Gastroesophageal sphincter (tissue), 4 donors: ENCODE results near the gene COMP. TPM values are rescaled to one million over a fixed set of nuclear protein-coding genes. Genes with fewer than 3 reads are reported as not detected.

Experiments used
- ATAC-seq: fragments of 150-250 bp; one replicate; pipeline ENCODE4 v1.9.1; 2016; ENCODE audit warnings: mild to moderate bottlenecking, moderate library complexity
- H3K27ac ChIP-seq, 4 donors: fragments of 200-600 bp; sonication (generic) in 3 of 4; 1 replicate in 3 of 4; 2 replicates in 1 of 4; pipeline ENCODE4 v1.5.1; 2016 to 2019
- H3K27me3 ChIP-seq: fragments of 200-600 bp; sonication (generic); one replicate; pipeline ENCODE4 v1.5.1; 2019
- H3K36me3 ChIP-seq, 2 donors: fragments of 200-600 bp; sonication (generic); one replicate each; pipeline ENCODE4 v1.5.1; 2019; ENCODE audit warnings: control low read depth in 1 of 2
- H3K4me1 ChIP-seq, 3 donors: fragments of 200-600 bp; sonication (generic); 1 replicate in 2 of 3; 2 replicates in 1 of 3; pipeline ENCODE4 v1.5.1; 2016 to 2019; ENCODE audit warnings: control low read depth in 2 of 3
- H3K4me3 ChIP-seq, 2 donors: fragments of 200-600 bp; sonication (generic); one replicate each; pipeline ENCODE4 v1.5.1; 2019; ENCODE audit warnings: mild to moderate bottlenecking in 1 of 2, moderate library complexity in 1 of 2
- H3K9me3 ChIP-seq, 3 donors: fragments of 200-600 bp; sonication (generic); one replicate each; pipeline ENCODE4 v1.5.1; 2017 to 2019; ENCODE audit warnings: control low read depth in 2 of 3
- CTCF ChIP-seq, 4 experiments: fragments of 200-600 bp in 2 of 4; fragments of 450-650 bp in 2 of 4; sonication (generic) in 1 of 4; IDR thresholded peaks; one replicate each; pipeline ENCODE4 v1.5.1; 2017 to 2019; ENCODE audit warnings: antibody characterized with exemption in 4 of 4, mild to moderate bottlenecking in 2 of 4, moderate library complexity in 2 of 4
- EP300 ChIP-seq: sonication (generic); formaldehyde crosslinking; IDR thresholded peaks from one replicate; pipeline ENCODE4 v1.6.1; 2017; ENCODE audit warnings: antibody characterized with exemption, mild to moderate bottlenecking
- POLR2A ChIP-seq, 2 donors: fragments of 450-650 bp; IDR thresholded peaks; one replicate each; pipeline ENCODE4 v1.6.1; 2017; ENCODE audit warnings: antibody characterized with exemption in 2 of 2, mild to moderate bottlenecking in 2 of 2, moderate library complexity in 1 of 2
- POLR2AphosphoS5 ChIP-seq: sonication (generic); formaldehyde crosslinking; IDR thresholded peaks from one replicate; pipeline ENCODE4 v1.6.1; 2017; ENCODE audit warnings: antibody characterized with exemption
- WGBS, 2 donors: methylation state at CpG; one replicate each; pipeline ENCODE4 v1.1.5; 2018; ENCODE audit warnings: low coverage in 1 of 2; 5-methylcytosine and 5-hydroxymethylcytosine counted together
- total RNA-seq, 4 donors: library from RNA; depleted of rRNA; stranded (reverse); fragments of >200 nt; gene quantifications; one replicate each; pipeline ENCODE4 v1.1.0, GENCODE V29; 2016

Gene COMP
- 1 to 10 TPM in 1 of 4 donors, under 1 TPM in 3; 0.40 to 4.4 (median 0.50) TPM for total RNA-seq

GRCh38 chr19:18790566-18791314, at the start of gene COMP:
Gene COMP (minus strand): TSS chr19:18791305. CDS start chr19:18791269, 36 bp downstream.
- peak within 1 kb of the TSS in 1 of 2 donors; percentile 43 for H3K4me3 ChIP-seq
- peaks cover 98% of the 10 kb centered on the region for H3K27me3 ChIP-seq

GRCh38 chr19:18840288-18841267, 49.5 kb upstream of the COMP start:
- TF ChIP-seq CTCF (IDR thresholded peaks at IDR 0.05) (no peak), EP300 (no peak), POLR2A (IDR thresholded peaks at IDR 0.05) (no peak), POLR2AphosphoS5 (no peak)
- Histone ChIP-seq H3K27ac (no peak overlapping the region), H3K9me3 (no peaks in the 10 kb centered on the region), H3K4me3 (no peak overlapping the region), H3K4me1 (peaks cover 0 to 100% (median 48%) of the 10 kb centered on the region in 3 donors), H3K36me3 (peaks cover 0 to 6% of the 10 kb centered on the region in 2 donors), H3K27me3 (no peaks in the 10 kb centered on the region)
- WGBS, 2 donors: 60 to 72% methylated on average over 1 to 7 of the region's 26 CpGs
- ATAC-seq: no peak

More at GRCh38 chr19:18790566-18791314, at the start of gene COMP:
- no peak within 1 kb of the TSS for H3K27ac ChIP-seq
- H3K4me1 ChIP-seq: peaks cover 0 to 58% (median 45%) of the 10 kb centered on the region in 3 donors
- no peaks in the 10 kb centered on the region for H3K9me3 ChIP-seq
- TF ChIP-seq CTCF (IDR thresholded peaks at IDR 0.05) (no peak), POLR2AphosphoS5 (no peak), EP300 (no peak), POLR2A (IDR thresholded peaks at IDR 0.05) (no peak)
- ATAC-seq: no peak
- WGBS, 2 donors: 1% methylated on average over 10 to 13 of the region's 61 CpGs
- H3K36me3 ChIP-seq: no peaks in the 10 kb centered on the region

GRCh38 chr19:18839465-18840287, 48.6 kb upstream of the COMP start:
- Histone ChIP-seq H3K27ac (no peak overlapping the region), H3K9me3 (no peaks in the 10 kb centered on the region), H3K4me3 (no peak overlapping the region), H3K36me3 (peaks cover 0 to 13% of the 10 kb centered on the region in 2 donors), H3K27me3 (no peaks in the 10 kb centered on the region), H3K4me1 (peaks cover 0 to 100% (median 50%) of the 10 kb centered on the region in 3 donors)
- TF ChIP-seq CTCF (IDR thresholded peaks at IDR 0.05) (no peak), EP300 (no peak), POLR2A (IDR thresholded peaks at IDR 0.05) (no peak), POLR2AphosphoS5 (no peak)
- no peak for ATAC-seq
- WGBS, 2 donors: 70 to 79% methylated on average over 7 of the region's 15 CpGs

- Histone ChIP-seq H3K36me3 (peaks cover 0 to 13% of the 10 kb centered on the region in 2 donors), H3K4me3 (peak overlapping the region in 1 of 2 donors; percentile 79), H3K27me3 (no peaks in the 10 kb centered on the region), H3K9me3 (no peaks in the 10 kb centered on the region), H3K4me1 (peaks cover 0 to 78% (median 27%) of the 10 kb centered on the region in 3 donors), H3K27ac (no peak overlapping the region)
- 67 to 76% methylated on average over 3 to 4 of the region's 4 CpGs for WGBS, 2 donors
- no peak for TF ChIP-seq POLR2AphosphoS5
- TF ChIP-seq CTCF (IDR thresholded peaks at IDR 0.05): no peak
- TF ChIP-seq EP300: no peak
- no peak for TF ChIP-seq POLR2A (IDR thresholded peaks at IDR 0.05)
- ATAC-seq: no peak
These were observed 43.5 kb upstream of the COMP start for GRCh38 chr19:18834644-18834984.
